Muscle of back (tissue), 11 donors: ENCODE data around the gene ARHGEF9. TPM values are rescaled to one million over a fixed set of nuclear protein-coding genes. Genes with fewer than 3 reads are reported as not detected.

Experiments used
- DNase-seq, 3 donors: peaks; one replicate each; pipeline versions ENCODE4 v3.0.0 to v3.0.0-alpha.2; 2013
- polyA plus RNA-seq, 10 donors: library from polyadenylated mRNA; unstranded; fragments of 120-200 nt; gene quantifications; one replicate each; pipeline ENCODE4 v1.2.1, GENCODE V29; 2013; ENCODE audit not compliant: insufficient read length in 10 of 10

The ARHGEF9 gene
- polyA plus RNA-seq, 10 donors = 20.2 to 27.5 (median 24.1) TPM

- peak; percentile 27 to 58 (median 40) for DNase-seq
Observed at GRCh38 chrX:63747331-63747730, 37.7 kb downstream of the ARHGEF9 start.

GRCh38 chrX:63746715-63747114 lies 38.3 kb downstream of the ARHGEF9 start:
- DNase-seq = no peak

- no peak for DNase-seq
Observed at GRCh38 chrX:63746278-63746677, 38.7 kb downstream of the ARHGEF9 start.

GRCh38 chrX:63744850-63745394 lies 40.1 kb downstream of the ARHGEF9 start:
- DNase-seq = no peak

GRCh38 chrX:63743596-63743995 lies 41.4 kb downstream of the ARHGEF9 start:
- no peak for DNase-seq

- no peak for DNase-seq
Observed at GRCh38 chrX:63740382-63740781, 44.6 kb downstream of the ARHGEF9 start.

- DNase-seq = no peak
Observed at GRCh38 chrX:63739885-63740284, 45.1 kb downstream of the ARHGEF9 start.

GRCh38 chrX:63738696-63739095 lies 46.3 kb downstream of the ARHGEF9 start:
- no peak for DNase-seq

- peak in 1 of 3 donors; percentile 35 for DNase-seq
Observed at GRCh38 chrX:63737131-63737921, 47.7 kb downstream of the ARHGEF9 start.

- no peak for DNase-seq
Observed at GRCh38 chrX:63735882-63736281, 49.1 kb downstream of the ARHGEF9 start.

GRCh38 chrX:63720293-63720692 lies 64.7 kb downstream of the ARHGEF9 start:
- peak in 1 of 3 donors; percentile 27 for DNase-seq

GRCh38 chrX:63719633-63720032 lies 65.4 kb downstream of the ARHGEF9 start:
- DNase-seq = no peak

GRCh38 chrX:63718010-63718694 lies 66.9 kb downstream of the ARHGEF9 start:
- no peak for DNase-seq

- DNase-seq = peak in 1 of 3 donors; percentile 2
Observed at GRCh38 chrX:63713526-63713925, 71.5 kb downstream of the ARHGEF9 start.

GRCh38 chrX:63708801-63709200 lies 76.2 kb downstream of the ARHGEF9 start:
- DNase-seq = no peak

GRCh38 chrX:63702556-63702955 lies 82.5 kb downstream of the ARHGEF9 start:
- DNase-seq = no peak

- peak in 2 of 3 donors; percentile 21 to 45 for DNase-seq
Observed at GRCh38 chrX:63686878-63687714, 97.9 kb downstream of the ARHGEF9 start.

- no peak for DNase-seq
Observed at GRCh38 chrX:63680423-63680822, 104.6 kb downstream of the ARHGEF9 start.

- DNase-seq = no peak
Observed at GRCh38 chrX:63679432-63679831, 105.6 kb downstream of the ARHGEF9 start.

GRCh38 chrX:63675716-63676115 lies 109.3 kb downstream of the ARHGEF9 start:
- no peak for DNase-seq

GRCh38 chrX:63673896-63674295 lies 111.1 kb downstream of the ARHGEF9 start:
- DNase-seq = no peak

GRCh38 chrX:63664741-63665140 lies 120.3 kb downstream of the ARHGEF9 start:
- DNase-seq = no peak
